ENCODE measurements around the gene GPC1.

Gene GPC1

GRCh38 chr2:240468303-240469238, 33.1 kb downstream of the GPC1 start:
- WGBS, result 88% methylated on average over 20 of the region's 20 CpGs
- Histone ChIP-seq H3K4me3 (ENCODE audit: low read length) (no peak overlapping the region), H3K9me3 (ENCODE audit: insufficient read depth, low read depth, low read length) (no peaks in the 10 kb centered on the region), H3K36me3 (ENCODE audit: insufficient read depth, low read length) (peaks cover 19% of the 10 kb centered on the region), H3K9ac (ENCODE audit: low read depth, low read length) (no peak overlapping the region), H3K27me3 (ENCODE audit: insufficient read depth, low read length) (no peaks in the 10 kb centered on the region; the same call in 1 of the 2 replicates), H3K27ac (ENCODE audit: low read depth, low read length) (no peak overlapping the region), H3K4me1 (ENCODE audit: insufficient read depth, low read length) (no peaks in the 10 kb centered on the region)

GRCh38 chr2:240469239-240469636, 33.8 kb downstream of the GPC1 start:
- Histone ChIP-seq H3K9me3 (ENCODE audit: insufficient read depth, low read depth, low read length) (0 out of 2 replicates have a peak, but pooled peaks cover 3% of the 10 kb centered on the region), H3K4me3 (ENCODE audit: low read length) (no peak overlapping the region), H3K9ac (ENCODE audit: low read depth, low read length) (no peak overlapping the region), H3K36me3 (ENCODE audit: insufficient read depth, low read length) (peaks cover 13% of the 10 kb centered on the region), H3K4me1 (ENCODE audit: insufficient read depth, low read length) (no peaks in the 10 kb centered on the region), H3K27me3 (ENCODE audit: insufficient read depth, low read length) (no peaks in the 10 kb centered on the region; the same call in 1 of the 2 replicates), H3K27ac (ENCODE audit: low read depth, low read length) (no peak overlapping the region)
- WGBS, result 64% methylated on average over 10 of the region's 10 CpGs

- Histone ChIP-seq H3K4me3 (ENCODE audit: low read length) (no peak overlapping the region), H3K27ac (ENCODE audit: low read depth, low read length) (no peak overlapping the region), H3K36me3 (ENCODE audit: insufficient read depth, low read length) (peaks cover 9% of the 10 kb centered on the region; the same call in 1 of the 2 replicates), H3K27me3 (ENCODE audit: insufficient read depth, low read length) (no peaks in the 10 kb centered on the region; the same call in 1 of the 2 replicates), H3K9me3 (ENCODE audit: insufficient read depth, low read depth, low read length) (0 out of 2 replicates have a peak, but pooled peaks cover 3% of the 10 kb centered on the region), H3K9ac (ENCODE audit: low read depth, low read length) (no peak overlapping the region), H3K4me1 (ENCODE audit: insufficient read depth, low read length) (no peaks in the 10 kb centered on the region)
- 93% methylated on average over 6 of the region's 6 CpGs for WGBS
Observed at GRCh38 chr2:240469740-240470139, 34.3 kb downstream of the GPC1 start.

DNA sequence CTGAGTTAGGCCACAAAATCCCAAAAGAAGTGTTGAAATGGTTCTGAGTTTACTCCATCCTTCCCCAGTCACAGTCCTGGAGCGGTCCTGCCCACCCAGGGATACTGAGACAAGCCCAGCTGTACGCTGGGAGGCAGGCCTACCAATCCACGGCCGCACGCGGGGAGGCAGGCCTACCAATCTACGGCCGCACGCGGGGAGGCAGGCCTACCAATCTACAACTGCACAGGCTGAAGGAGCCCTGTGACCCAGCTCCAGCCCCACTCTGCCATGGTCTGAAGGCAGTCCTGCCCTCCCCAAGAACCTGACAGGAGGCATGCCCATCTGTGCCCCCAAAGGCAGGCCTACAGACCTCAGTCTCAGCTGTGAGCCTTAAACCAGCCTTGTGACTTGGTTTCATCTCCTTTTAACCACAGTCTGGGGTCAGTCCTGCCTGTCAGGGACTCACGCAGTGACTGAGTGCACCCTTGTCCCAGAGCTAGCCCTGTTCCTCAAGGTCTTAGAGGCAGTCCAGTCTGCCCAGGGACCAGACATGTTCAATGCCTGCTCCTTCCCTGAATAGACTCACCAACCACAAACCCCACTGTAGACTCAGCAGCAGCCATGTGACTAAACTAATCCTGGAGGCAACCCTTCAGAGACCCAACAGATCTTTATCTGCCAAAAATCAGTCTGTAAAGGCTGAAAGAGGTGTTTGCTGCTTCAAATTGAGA, 36.8 kb downstream of the GPC1 start:
- Histone ChIP-seq H3K9ac (ENCODE audit: low read depth, low read length) (no peak overlapping the region), H3K36me3 (ENCODE audit: insufficient read depth, low read length) (0 out of 2 replicates have a peak, but pooled peaks cover under 1% of the 10 kb centered on the region), H3K27ac (ENCODE audit: low read depth, low read length) (no peak overlapping the region), H3K4me1 (ENCODE audit: insufficient read depth, low read length) (no peaks in the 10 kb centered on the region), H3K9me3 (ENCODE audit: insufficient read depth, low read depth, low read length) (0 out of 2 replicates have a peak, but pooled peaks cover 3% of the 10 kb centered on the region), H3K4me3 (ENCODE audit: low read length) (no peak overlapping the region), H3K27me3 (ENCODE audit: insufficient read depth, low read length) (no peaks in the 10 kb centered on the region; the same call in 1 of the 2 replicates)
- WGBS, result 89% methylated on average over 11 of the region's 11 CpGs

DNA sequence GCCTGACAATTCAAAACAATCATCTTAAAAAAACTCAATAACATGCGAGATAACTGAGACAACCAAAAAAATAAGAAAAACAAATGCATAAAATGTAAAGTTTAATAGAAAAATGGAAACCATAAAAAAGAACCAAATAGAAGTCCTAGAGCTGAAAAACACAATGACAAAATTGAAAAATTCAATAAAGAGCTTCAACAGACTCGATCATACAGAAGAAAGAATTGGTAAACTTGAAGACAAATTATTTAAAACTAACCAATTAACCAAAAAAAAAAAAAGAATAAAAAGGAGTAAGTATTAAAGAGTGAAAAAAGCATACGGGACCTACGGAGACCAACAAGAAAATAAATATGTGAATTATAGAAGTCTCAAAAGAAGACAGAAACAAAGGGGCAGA, 37.7 kb downstream of the GPC1 start:
- Histone ChIP-seq H3K4me3 (ENCODE audit: low read length) (no peak overlapping the region), H3K27ac (ENCODE audit: low read depth, low read length) (no peak overlapping the region), H3K36me3 (ENCODE audit: insufficient read depth, low read length) (no peaks in the 10 kb centered on the region), H3K4me1 (ENCODE audit: insufficient read depth, low read length) (no peaks in the 10 kb centered on the region), H3K9me3 (ENCODE audit: insufficient read depth, low read depth, low read length) (0 out of 2 replicates have a peak, but pooled peaks cover 3% of the 10 kb centered on the region), H3K9ac (ENCODE audit: low read depth, low read length) (no peak overlapping the region), H3K27me3 (ENCODE audit: insufficient read depth, low read length) (no peaks in the 10 kb centered on the region; the same call in 1 of the 2 replicates)
- 85% methylated on average over 2 of the region's 4 CpGs for WGBS

GRCh38 chr2:240477916-240478315, 42.5 kb downstream of the GPC1 start:
- WGBS, result 94% methylated on average over 13 of the region's 13 CpGs
- H3K27ac ChIP-seq (ENCODE audit: low read depth, low read length), result no peak overlapping the region
- H3K36me3 ChIP-seq (ENCODE audit: insufficient read depth, low read length), result no peaks in the 10 kb centered on the region
- no peaks in the 10 kb centered on the region for H3K27me3 ChIP-seq (ENCODE audit: insufficient read depth, low read length)
- 0 out of 2 replicates have a peak, but pooled peaks cover 3% of the 10 kb centered on the region for H3K9me3 ChIP-seq (ENCODE audit: insufficient read depth, low read depth, low read length)
- H3K4me1 ChIP-seq (ENCODE audit: insufficient read depth, low read length), result no peaks in the 10 kb centered on the region
- H3K9ac ChIP-seq (ENCODE audit: low read depth, low read length), result no peak overlapping the region
- H3K4me3 ChIP-seq (ENCODE audit: low read length), result no peak overlapping the region

GRCh38 chr2:240478346-240479110, 43.1 kb downstream of the GPC1 start:
- no peaks in the 10 kb centered on the region for H3K36me3 ChIP-seq (ENCODE audit: insufficient read depth, low read length)
- H3K9me3 ChIP-seq (ENCODE audit: insufficient read depth, low read depth, low read length), result 0 out of 2 replicates have a peak, but pooled peaks cover 3% of the 10 kb centered on the region

DNA sequence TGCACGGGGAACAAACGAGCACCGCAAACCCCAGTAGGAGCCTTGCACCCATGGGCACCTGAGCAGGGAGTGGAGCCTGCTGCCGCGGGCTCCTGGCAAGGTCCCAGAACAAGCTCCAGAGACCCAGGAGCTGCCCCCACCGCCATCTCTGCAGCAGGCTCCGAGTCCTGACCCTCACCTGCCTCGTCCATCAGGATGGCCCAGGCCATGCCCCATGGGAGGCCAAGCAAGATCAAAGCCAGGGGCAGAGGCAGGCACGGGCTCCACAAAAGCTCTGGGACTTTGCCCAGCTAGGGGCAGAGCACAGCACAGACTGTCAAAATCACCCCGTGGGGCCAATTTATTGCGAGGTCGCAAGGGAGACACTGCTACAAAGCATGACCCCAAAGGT, 43.6 kb downstream of the GPC1 start:
- Histone ChIP-seq H3K9me3 (ENCODE audit: insufficient read depth, low read depth, low read length) (no peaks in the 10 kb centered on the region), H3K27me3 (ENCODE audit: insufficient read depth, low read length) (no peaks in the 10 kb centered on the region), H3K36me3 (ENCODE audit: insufficient read depth, low read length) (no peaks in the 10 kb centered on the region), H3K27ac (ENCODE audit: low read depth, low read length) (no peak overlapping the region), H3K9ac (ENCODE audit: low read depth, low read length) (no peak overlapping the region), H3K4me3 (ENCODE audit: low read length) (no peak overlapping the region), H3K4me1 (ENCODE audit: insufficient read depth, low read length) (no peaks in the 10 kb centered on the region)
- 86% methylated on average over 12 of the region's 12 CpGs for WGBS

More at GRCh38 chr2:240478346-240479110, 43.1 kb downstream of the GPC1 start:
- Histone ChIP-seq H3K4me3 (ENCODE audit: low read length) (no peak overlapping the region), H3K9ac (ENCODE audit: low read depth, low read length) (no peak overlapping the region), H3K27me3 (ENCODE audit: insufficient read depth, low read length) (no peaks in the 10 kb centered on the region), H3K27ac (ENCODE audit: low read depth, low read length) (no peak overlapping the region), H3K4me1 (ENCODE audit: insufficient read depth, low read length) (no peaks in the 10 kb centered on the region)
- 95% methylated on average over 21 of the region's 21 CpGs for WGBS

DNA sequence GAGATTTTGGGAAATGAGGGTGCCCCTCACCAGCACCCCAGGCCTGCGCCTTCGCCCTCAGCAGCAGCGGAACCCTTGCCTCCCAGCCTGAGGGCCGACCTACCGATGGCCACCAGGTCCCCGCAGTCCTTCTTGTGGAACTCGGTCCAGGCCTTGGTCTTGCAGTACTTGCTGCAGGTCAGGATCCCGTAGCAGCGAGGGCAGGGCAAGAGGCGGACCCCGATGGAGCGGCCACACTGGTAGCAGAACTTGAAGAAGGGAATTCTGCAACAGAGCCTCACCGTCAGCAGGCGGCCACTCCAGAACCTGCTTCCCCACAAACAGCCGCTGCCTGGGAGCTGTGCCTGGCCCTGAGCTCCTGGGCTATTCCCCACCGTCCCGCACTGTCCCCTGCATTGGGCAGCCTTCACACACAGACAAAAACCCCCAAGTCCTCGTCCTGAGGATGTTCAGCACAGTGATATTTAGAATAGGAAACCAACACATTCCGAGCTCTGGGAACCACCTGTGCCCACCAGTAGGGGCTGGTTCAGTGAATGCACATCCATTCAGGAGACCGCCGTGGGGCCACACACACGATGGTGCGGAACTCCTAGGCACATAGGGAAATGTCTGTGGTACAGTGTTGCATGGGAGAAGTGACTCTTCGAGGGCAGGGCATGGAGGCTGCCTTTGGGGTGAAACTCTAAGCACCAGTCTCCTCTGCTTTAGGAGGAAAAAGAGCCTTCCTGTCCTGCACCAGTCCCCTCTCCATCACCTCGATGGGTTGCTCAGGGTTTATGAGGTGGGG, 45.6 kb downstream of the GPC1 start:
- H3K4me3 ChIP-seq (ENCODE audit: low read length), result no peak overlapping the region
- H3K4me1 ChIP-seq (ENCODE audit: insufficient read depth, low read length), result no peaks in the 10 kb centered on the region
- H3K27me3 ChIP-seq (ENCODE audit: insufficient read depth, low read length), result no peaks in the 10 kb centered on the region
- H3K9me3 ChIP-seq (ENCODE audit: insufficient read depth, low read depth, low read length), result no peaks in the 10 kb centered on the region
- H3K36me3 ChIP-seq (ENCODE audit: insufficient read depth, low read length), result no peaks in the 10 kb centered on the region
- 93% methylated on average over 25 of the region's 25 CpGs for WGBS
- H3K27ac ChIP-seq (ENCODE audit: low read depth, low read length), result no peak overlapping the region
- no peak overlapping the region for H3K9ac ChIP-seq (ENCODE audit: low read depth, low read length)

DNA sequence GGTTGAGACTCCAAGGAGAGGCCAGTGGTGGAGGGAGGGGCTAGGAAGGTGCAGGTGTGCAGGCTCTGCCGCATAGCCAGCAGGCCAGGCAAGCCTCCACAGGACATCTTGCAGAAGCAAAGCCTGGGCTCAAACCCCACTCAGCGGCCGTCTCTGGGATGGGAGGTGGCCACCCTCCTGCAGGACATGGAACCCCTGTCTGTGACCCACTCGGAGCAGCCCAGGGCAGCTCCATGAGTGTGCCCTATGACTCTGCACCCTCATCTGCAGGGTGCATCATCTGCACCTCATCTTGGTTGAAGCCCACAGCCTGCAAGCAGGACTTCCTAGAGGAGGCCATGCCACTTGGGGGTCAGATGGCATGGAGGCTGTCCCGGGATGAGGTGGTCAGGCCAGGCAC, 46.3 kb downstream of the GPC1 start:
- 91% methylated on average over 5 of the region's 5 CpGs for WGBS
- Histone ChIP-seq H3K4me3 (ENCODE audit: low read length) (no peak overlapping the region), H3K9me3 (ENCODE audit: insufficient read depth, low read depth, low read length) (no peaks in the 10 kb centered on the region), H3K4me1 (ENCODE audit: insufficient read depth, low read length) (no peaks in the 10 kb centered on the region), H3K36me3 (ENCODE audit: insufficient read depth, low read length) (no peaks in the 10 kb centered on the region), H3K27me3 (ENCODE audit: insufficient read depth, low read length) (no peaks in the 10 kb centered on the region), H3K27ac (ENCODE audit: low read depth, low read length) (no peak overlapping the region), H3K9ac (ENCODE audit: low read depth, low read length) (no peak overlapping the region)
